GM12891 (cell line): Measurements from ENCODE around the gene CNRIP1.

Experiments used
- DNase-seq: peaks from one replicate; pipeline ENCODE4 v3.0.0; 2011; ENCODE audit warnings: low spot score; ENCODE audit not compliant: insufficient read length
- FAIRE-seq: peaks from 2 replicates; lab custom pipeline; 2011; peaks lifted over from hg19 to GRCh38; lab: Jason Lieb, UNC
- PAX5 ChIP-seq: IDR thresholded peaks from 2 replicates; pipeline ENCODE4 v1.6.1; 2011; ENCODE audit warnings: low read length, moderate library complexity, mild to moderate bottlenecking; ENCODE audit not compliant: insufficient read depth, severe bottlenecking
- POLR2A ChIP-seq: IDR thresholded peaks from 2 replicates; pipeline ENCODE4 v1.6.1; 2011; ENCODE audit warnings: low read depth, low read length, control low read depth
- POLR2AphosphoS5 ChIP-seq: IDR thresholded peaks from 2 replicates; pipeline ENCODE4 v1.6.1; 2011; ENCODE audit warnings: low read depth, low read length, control low read depth
- POU2F2 ChIP-seq: IDR thresholded peaks from 2 replicates; pipeline ENCODE4 v1.6.1; 2011; ENCODE audit warnings: low read depth, mild to moderate bottlenecking, control low read depth, low read length, moderate library complexity
- SPI1 ChIP-seq: IDR thresholded peaks from 2 replicates; pipeline ENCODE4 v1.6.1; 2011; ENCODE audit warnings: low read depth, low read length, control low read depth
- TAF1 ChIP-seq: IDR thresholded peaks from 2 replicates; pipeline ENCODE4 v1.6.1; 2011; ENCODE audit warnings: low read depth, low read length, control low read depth

Gene CNRIP1

GRCh38 chr2:68252400-68253218, 67.1 kb downstream of the CNRIP1 start, which contains the start of gene PPP3R1:
Gene PPP3R1 (minus strand): TSS chr2:68252532. CDS start chr2:68252127, 405 bp downstream.
- peak; percentile 99 for FAIRE-seq
- DNase-seq, result peak; percentile 69

GRCh38 chr2:68251855-68252399, 67.8 kb downstream of the CNRIP1 start:
- TF ChIP-seq TAF1 (no peak), POLR2A (no peak), PAX5 (no peak), SPI1 (no peak), POLR2AphosphoS5 (no peak), POU2F2 (no peak)
- peak; percentile 10 for DNase-seq

More at GRCh38 chr2:68252400-68253218, 67.1 kb downstream of the CNRIP1 start, which contains the start of gene PPP3R1:
- TF ChIP-seq POLR2A (peak; percentile 95), SPI1 (peak; percentile 74), POLR2AphosphoS5 (peak; percentile 95), TAF1 (peak; percentile 67; the same call in 1 of the 2 replicates), POU2F2 (peak; percentile 77; the same call in 1 of the 2 replicates), PAX5 (no peak)

GRCh38 chr2:68251187-68251854, 68.4 kb downstream of the CNRIP1 start:
- TF ChIP-seq POLR2AphosphoS5 (no peak), TAF1 (no peak), SPI1 (peak; percentile 80), PAX5 (no peak)
- DNase-seq, result peak; percentile 20
- FAIRE-seq, result peak; percentile 85

More at GRCh38 chr2:68251855-68252399, 67.8 kb downstream of the CNRIP1 start:
- FAIRE-seq, result no peak

- DNase-seq (no peak), FAIRE-seq (no peak)
- TF ChIP-seq POLR2A, result no peak
- TF ChIP-seq SPI1, result no peak
- TF ChIP-seq POU2F2, result no peak
- no peak for TF ChIP-seq TAF1
- TF ChIP-seq PAX5, result no peak
- no peak for TF ChIP-seq POLR2AphosphoS5
These were observed 69.0 kb downstream of the CNRIP1 start for GRCh38 chr2:68250652-68251186.

GRCh38 chr2:68250196-68250595, 69.6 kb downstream of the CNRIP1 start:
- no peak for TF ChIP-seq POU2F2
- no peak for TF ChIP-seq TAF1
- no peak for TF ChIP-seq PAX5
- TF ChIP-seq POLR2AphosphoS5, result no peak
- no peak for TF ChIP-seq POLR2A
- TF ChIP-seq SPI1, result no peak
- DNase-seq, result no peak
- FAIRE-seq, result no peak

GRCh38 chr2:68248806-68249205, 70.9 kb downstream of the CNRIP1 start:
- no peak for TF ChIP-seq POU2F2
- TF ChIP-seq SPI1, result no peak
- no peak for TF ChIP-seq POLR2AphosphoS5
- TF ChIP-seq POLR2A, result no peak
- no peak for TF ChIP-seq PAX5
- TF ChIP-seq TAF1, result no peak
- DNase-seq, result no peak
- FAIRE-seq, result no peak

- no peak for TF ChIP-seq SPI1
- TF ChIP-seq POU2F2, result no peak
- no peak for TF ChIP-seq PAX5
- no peak for TF ChIP-seq TAF1
- TF ChIP-seq POLR2A, result no peak
- no peak for TF ChIP-seq POLR2AphosphoS5
- no peak for DNase-seq
- FAIRE-seq, result no peak
These were observed 71.4 kb downstream of the CNRIP1 start for GRCh38 chr2:68248361-68248760.

GRCh38 chr2:68246396-68246795, 73.4 kb downstream of the CNRIP1 start:
- FAIRE-seq (no peak), DNase-seq (no peak)
- TF ChIP-seq PAX5, result no peak
- TF ChIP-seq POU2F2, result no peak
- no peak for TF ChIP-seq SPI1
- no peak for TF ChIP-seq TAF1
- no peak for TF ChIP-seq POLR2AphosphoS5
- TF ChIP-seq POLR2A, result no peak

GRCh38 chr2:68245672-68246071, 74.1 kb downstream of the CNRIP1 start:
- TF ChIP-seq POLR2A (no peak), TAF1 (no peak), SPI1 (no peak), POLR2AphosphoS5 (no peak)
- FAIRE-seq, result no peak
- DNase-seq, result no peak
